GM12875 (cell line): ENCODE results near the gene DNAJC5G.
"Not testable (repeated sequence)": the region's sequence is repeated elsewhere in the genome, so short reads cannot be mapped to it uniquely, and the experiment has no call there.

Experiments used
- H3K4me3 ChIP-seq: one replicate; pipeline ENCODE4 v1.5.1; 2011; ENCODE audit warnings: low read depth, low read length, control low read depth
- TF ChIP-seq, protein P1 (sequence below): IDR thresholded peaks from 2 replicates; pipeline ENCODE4 v1.5.1; 2011; ENCODE audit warnings: low read depth, mild to moderate bottlenecking, control low read depth, inconsistent platforms, low read length, moderate library complexity, borderline replicate concordance; ENCODE audit not compliant: insufficient read depth

Gene DNAJC5G

DNA sequence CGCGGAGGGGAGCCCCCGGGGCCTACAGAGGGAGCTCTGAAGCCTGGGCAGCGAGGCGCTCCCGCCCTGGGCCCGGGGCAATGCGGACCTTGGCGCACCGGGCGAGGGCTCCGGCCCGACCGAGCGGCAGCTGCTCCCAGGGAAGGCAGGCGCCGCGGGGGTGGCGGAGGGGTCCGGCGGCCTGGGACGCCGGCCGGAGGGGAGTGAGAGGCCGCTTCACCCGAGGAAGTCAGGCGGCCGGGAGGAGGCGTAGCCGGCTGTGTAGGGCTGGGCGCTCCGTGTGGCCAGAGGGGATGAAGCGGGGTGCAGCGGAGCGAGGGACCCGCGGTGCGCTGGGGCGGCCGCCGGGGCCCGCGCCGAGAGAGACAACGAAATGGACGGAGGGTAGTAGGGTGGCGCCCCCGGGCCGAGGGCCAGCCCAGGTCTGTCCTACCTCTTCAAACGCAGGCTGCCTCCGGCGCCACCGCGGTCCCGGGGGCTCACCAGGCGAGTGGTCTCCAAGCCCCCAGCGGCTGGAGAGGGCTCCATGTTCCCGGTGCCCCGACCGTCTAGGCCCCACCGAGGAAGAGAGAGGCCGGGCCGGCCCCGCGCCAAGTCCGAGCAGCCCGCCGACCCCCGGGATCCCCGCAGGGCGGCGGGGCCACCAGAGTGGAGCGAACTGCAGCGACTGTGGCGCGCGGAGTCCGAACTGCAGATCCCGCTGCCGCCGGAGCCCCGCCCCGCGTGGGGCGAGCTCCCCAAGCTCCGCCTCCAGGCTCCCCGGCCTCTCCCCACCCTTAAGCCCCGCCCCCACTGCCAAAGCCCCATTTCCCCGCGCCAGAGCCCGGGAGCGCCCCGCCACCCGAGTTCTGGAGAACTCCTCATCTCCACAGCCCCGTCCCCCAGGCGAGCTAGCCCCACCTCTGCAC lies 12.6 kb upstream of the DNAJC5G start, which contains the start of gene SLC30A3:
TSS of gene SLC30A3 (minus strand) at position 669 of the 908 bp plus-strand sequence. CDS start at position 528, 141 bp downstream.
- TF ChIP-seq, protein P1, sequence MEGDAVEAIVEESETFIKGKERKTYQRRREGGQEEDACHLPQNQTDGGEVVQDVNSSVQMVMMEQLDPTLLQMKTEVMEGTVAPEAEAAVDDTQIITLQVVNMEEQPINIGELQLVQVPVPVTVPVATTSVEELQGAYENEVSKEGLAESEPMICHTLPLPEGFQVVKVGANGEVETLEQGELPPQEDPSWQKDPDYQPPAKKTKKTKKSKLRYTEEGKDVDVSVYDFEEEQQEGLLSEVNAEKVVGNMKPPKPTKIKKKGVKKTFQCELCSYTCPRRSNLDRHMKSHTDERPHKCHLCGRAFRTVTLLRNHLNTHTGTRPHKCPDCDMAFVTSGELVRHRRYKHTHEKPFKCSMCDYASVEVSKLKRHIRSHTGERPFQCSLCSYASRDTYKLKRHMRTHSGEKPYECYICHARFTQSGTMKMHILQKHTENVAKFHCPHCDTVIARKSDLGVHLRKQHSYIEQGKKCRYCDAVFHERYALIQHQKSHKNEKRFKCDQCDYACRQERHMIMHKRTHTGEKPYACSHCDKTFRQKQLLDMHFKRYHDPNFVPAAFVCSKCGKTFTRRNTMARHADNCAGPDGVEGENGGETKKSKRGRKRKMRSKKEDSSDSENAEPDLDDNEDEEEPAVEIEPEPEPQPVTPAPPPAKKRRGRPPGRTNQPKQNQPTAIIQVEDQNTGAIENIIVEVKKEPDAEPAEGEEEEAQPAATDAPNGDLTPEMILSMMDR, result no peak
- H3K4me3 ChIP-seq, result peak within 1 kb of the TSS; percentile 47

GRCh38 chr2:27263287-27264252 lies 11.7 kb upstream of the DNAJC5G start:
- peak overlapping the region; percentile 47 for H3K4me3 ChIP-seq
- TF ChIP-seq, protein P1, result no peak

DNA sequence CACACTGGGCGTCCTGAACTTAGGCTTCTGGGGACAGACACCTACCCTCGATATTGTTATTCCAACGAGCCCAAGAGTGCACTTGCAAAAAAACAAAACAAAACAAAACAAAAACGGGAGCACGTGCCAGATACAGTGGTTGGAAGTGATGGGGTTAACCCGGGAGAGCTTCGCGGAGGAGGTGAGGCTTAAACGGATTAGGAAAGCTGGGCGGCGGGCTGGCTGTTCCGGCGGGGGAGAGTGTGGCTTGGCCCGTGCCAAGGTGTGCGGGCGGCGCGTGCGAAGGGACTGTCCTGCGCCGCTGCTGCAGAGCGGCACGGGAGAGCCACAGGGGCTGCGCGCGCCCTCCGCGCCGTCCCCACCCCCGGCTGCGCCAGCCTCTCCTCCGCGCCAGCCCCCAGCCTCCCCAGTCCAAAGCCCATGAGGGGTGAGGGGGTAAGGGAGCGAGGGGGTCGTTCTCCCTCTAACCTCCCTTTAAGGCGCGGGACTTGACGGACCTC lies 10.9 kb upstream of the DNAJC5G start:
- TF ChIP-seq, protein P1, result no peak
- H3K4me3 ChIP-seq, result peak overlapping the region; percentile 43

DNA sequence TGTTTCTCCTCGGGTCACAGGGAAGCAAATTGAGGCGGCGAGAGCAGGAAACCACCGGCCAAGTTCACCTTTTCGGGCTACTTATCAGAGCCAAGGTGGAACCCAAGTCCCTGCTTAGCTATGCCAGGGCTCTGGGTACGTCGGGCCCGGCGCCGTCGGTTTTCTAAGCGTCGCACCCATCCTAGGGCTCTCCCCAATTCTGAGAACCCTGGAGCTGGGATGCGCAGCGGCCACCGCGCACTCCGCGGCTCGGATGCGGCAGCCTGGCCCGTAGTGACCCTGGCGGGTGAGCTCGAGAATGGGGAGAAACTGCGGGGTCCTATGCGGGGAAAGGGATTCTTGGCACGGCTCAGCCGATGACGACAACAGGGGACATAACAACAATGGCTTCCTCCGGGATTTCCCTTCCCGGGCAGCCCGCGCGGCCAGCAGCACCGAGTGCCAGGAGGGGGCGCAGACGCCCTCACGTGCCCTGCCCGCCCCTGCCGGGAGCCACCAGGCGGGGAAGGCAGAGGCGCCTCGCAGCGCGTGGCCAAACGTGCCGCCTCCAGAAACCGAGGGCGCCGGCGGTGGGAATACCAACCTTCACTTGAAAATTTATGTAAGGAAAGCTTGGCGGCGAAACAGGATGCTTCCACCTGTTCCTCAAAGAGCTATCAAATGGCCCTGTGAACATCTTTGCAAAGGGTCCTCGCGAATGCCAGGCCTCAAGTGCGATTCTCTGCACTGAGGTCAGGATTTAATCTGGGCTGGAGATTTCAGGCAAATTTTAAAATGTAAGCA lies 10.3 kb upstream of the DNAJC5G start:
- TF ChIP-seq, protein P1, result peak; percentile 79
- H3K4me3 ChIP-seq, result peak overlapping the region; percentile 43

GRCh38 chr2:27265536-27265870 lies 9.7 kb upstream of the DNAJC5G start:
- no peak overlapping the region for H3K4me3 ChIP-seq
- TF ChIP-seq, protein P1, result no peak

DNA sequence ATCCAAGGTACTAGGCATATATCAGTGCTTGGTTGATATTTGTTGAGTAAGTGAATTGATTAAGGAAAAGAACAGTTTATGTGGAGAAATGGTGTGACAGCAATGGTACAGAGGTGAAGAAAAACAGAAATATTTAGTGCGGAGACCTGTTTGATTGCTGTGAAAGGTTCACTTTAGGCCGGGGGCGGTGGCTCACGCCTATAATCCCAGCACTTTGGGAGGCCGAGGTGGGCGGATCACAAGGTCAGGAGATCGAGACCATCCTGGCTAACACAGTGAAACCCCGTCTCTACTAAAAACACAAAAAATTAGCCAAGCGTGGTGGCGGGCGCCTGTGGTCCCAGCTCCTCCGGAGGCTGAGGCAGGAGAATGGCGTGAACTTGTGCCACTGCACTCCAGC lies 6.9 kb upstream of the DNAJC5G start:
- not testable (repeated sequence) for H3K4me3 ChIP-seq
